OCI-LY3 (cell line): Measurements from ENCODE around the gene PDCD7.

Experiments used
- H2AFZ ChIP-seq: fragments of 200-600, 300-600 bp; shearing (Covaris generic); 2 replicates; pipeline ENCODE4 v1.6.0; 2014; ENCODE audit warnings: antibody characterized with exemption, low read depth, low read length
- H3K27ac ChIP-seq: fragments of 200-600, 300-600 bp; sonication (generic); 2 replicates; pipeline ENCODE4 v1.5.1; 2014; ENCODE audit warnings: mild to moderate bottlenecking, low read length, moderate library complexity, mixed read lengths
- H3K27me3 ChIP-seq: fragments of 200-600, 300-600 bp; sonication (generic); 2 replicates; pipeline ENCODE4 v1.6.1; 2014; ENCODE audit warnings: low read depth, low read length, mixed read lengths
- H3K36me3 ChIP-seq: fragments of 200-600, 300-600 bp; sonication (generic); replicated peaks from 2 replicates; pipeline ENCODE3; 2014; ENCODE audit warnings: low read depth, low read length, mixed read lengths
- H3K4me1 ChIP-seq: fragments of 300-600, 200-600 bp; sonication (generic); 2 replicates; pipeline ENCODE4 v1.6.1; 2014; ENCODE audit warnings: low read length, mixed read lengths
- H3K4me2 ChIP-seq: fragments of 200-600, 300-600 bp; sonication (generic); 2 replicates; pipeline ENCODE4 v1.6.1; 2014; ENCODE audit warnings: low read length, mixed read lengths
- H3K4me3 ChIP-seq: fragments of 300-600, 200-600 bp; sonication (generic); 2 replicates; pipeline ENCODE4 v1.5.1; 2014; ENCODE audit warnings: antibody characterized with exemption, mild to moderate bottlenecking, low read length, moderate library complexity
- H3K79me2 ChIP-seq: fragments of 300-600, 200-600 bp; shearing (Covaris generic); 2 replicates; pipeline ENCODE4 v1.6.1; 2014; ENCODE audit warnings: mild to moderate bottlenecking, low read length, mixed read lengths
- H3K9ac ChIP-seq: fragments of 300-600, 200-600 bp; shearing (Covaris generic); 2 replicates; pipeline ENCODE4 v1.6.0; 2014; ENCODE audit warnings: mild to moderate bottlenecking, low read length, moderate library complexity
- H3K9me3 ChIP-seq: fragments of 200-600, 300-600 bp; shearing (Covaris generic); 2 replicates; pipeline ENCODE4 v1.6.1; 2014; ENCODE audit warnings: low read length, mixed read lengths; ENCODE audit not compliant: insufficient read depth
- H4K20me1 ChIP-seq: fragments of 200-600, 300-600 bp; sonication (generic); 2 replicates; pipeline ENCODE4 v1.6.1; 2016; ENCODE audit warnings: low read length, mixed read lengths; ENCODE audit not compliant: insufficient read depth
- CTCF ChIP-seq: fragments of 200-600, 300-600 bp; sonication (generic); IDR thresholded peaks from 2 replicates; pipeline ENCODE4 v1.5.1; 2014; ENCODE audit warnings: antibody characterized with exemption, low read length, low read depth
- EZH2phosphoT487 ChIP-seq: fragments of 200-600 bp; shearing (Covaris generic); IDR thresholded peaks from 2 replicates; pipeline ENCODE4 v1.6.1; 2018; ENCODE audit warnings: antibody characterized with exemption, mixed run types, low read depth

PDCD7 gene

GRCh38 chr15:65071381-65071811 lies 62.2 kb downstream of the PDCD7 start:
- no peak for TF ChIP-seq EZH2phosphoT487
- TF ChIP-seq CTCF = no peak
- Histone ChIP-seq H3K79me2 (no peaks in the 10 kb centered on the region), H3K27ac (no peak overlapping the region), H3K9me3 (no peaks in the 10 kb centered on the region), H3K4me2 (no peak overlapping the region), H4K20me1 (no peaks in the 10 kb centered on the region), H3K4me1 (peaks cover 7% of the 10 kb centered on the region), H2AFZ (no peak overlapping the region), H3K9ac (no peak overlapping the region), H3K4me3 (no peak overlapping the region), H3K27me3 (0 out of 2 replicates have a peak, but pooled peaks cover 5% of the 10 kb centered on the region), H3K36me3 (no peaks in the 10 kb centered on the region)

GRCh38 chr15:65069779-65070546 lies 63.6 kb downstream of the PDCD7 start:
- no peak overlapping the region for H2AFZ ChIP-seq
- H3K27ac ChIP-seq = no peak overlapping the region
- no peaks in the 10 kb centered on the region for H3K36me3 ChIP-seq
- H4K20me1 ChIP-seq = no peaks in the 10 kb centered on the region
- no peak for TF ChIP-seq CTCF
- no peak for TF ChIP-seq EZH2phosphoT487
- peaks cover 7% of the 10 kb centered on the region for H3K4me1 ChIP-seq
- H3K9ac ChIP-seq = no peak overlapping the region
- H3K9me3 ChIP-seq = no peaks in the 10 kb centered on the region
- no peak overlapping the region for H3K4me2 ChIP-seq
- H3K4me3 ChIP-seq = no peak overlapping the region
- H3K27me3 ChIP-seq = 0 out of 2 replicates have a peak, but pooled peaks cover 9% of the 10 kb centered on the region
- H3K79me2 ChIP-seq = no peaks in the 10 kb centered on the region

- Histone ChIP-seq H2AFZ (no peak overlapping the region), H3K79me2 (no peaks in the 10 kb centered on the region), H3K4me1 (peaks cover 3% of the 10 kb centered on the region), H3K27me3 (0 out of 2 replicates have a peak, but pooled peaks cover 9% of the 10 kb centered on the region), H3K4me3 (no peak overlapping the region), H3K9me3 (no peaks in the 10 kb centered on the region), H3K4me2 (no peak overlapping the region), H3K9ac (no peak overlapping the region), H3K36me3 (no peaks in the 10 kb centered on the region), H4K20me1 (no peaks in the 10 kb centered on the region), H3K27ac (no peak overlapping the region)
- TF ChIP-seq EZH2phosphoT487 (no peak), CTCF (no peak)
Measured at GRCh38 chr15:65069179-65069578, 64.4 kb downstream of the PDCD7 start.

GRCh38 chr15:65068403-65068788 lies 65.2 kb downstream of the PDCD7 start:
- H3K27ac ChIP-seq = no peak overlapping the region
- H3K36me3 ChIP-seq = no peaks in the 10 kb centered on the region
- 0 out of 2 replicates have a peak, but pooled peaks cover 9% of the 10 kb centered on the region for H3K27me3 ChIP-seq
- no peak overlapping the region for H2AFZ ChIP-seq
- no peak overlapping the region for H3K4me2 ChIP-seq
- no peaks in the 10 kb centered on the region for H3K9me3 ChIP-seq
- no peaks in the 10 kb centered on the region for H3K79me2 ChIP-seq
- no peaks in the 10 kb centered on the region for H4K20me1 ChIP-seq
- no peak overlapping the region for H3K9ac ChIP-seq
- no peak overlapping the region for H3K4me3 ChIP-seq
- no peaks in the 10 kb centered on the region for H3K4me1 ChIP-seq
- TF ChIP-seq EZH2phosphoT487 = no peak
- no peak for TF ChIP-seq CTCF
